Neural progenitor cell (in vitro differentiated cells): ENCODE data around the gene PARD3B.

Source experiments
- CTCF ChIP-seq: fragments of 200-600 bp; sonication (generic); IDR thresholded peaks from 2 replicates; pipeline ENCODE4 v1.5.1; 2017; ENCODE audit warnings: antibody characterized with exemption, mild to moderate bottlenecking
- EZH2 ChIP-seq: fragments of 200-600 bp; sonication (generic); IDR thresholded peaks from 2 replicates; pipeline ENCODE4 v1.6.1; 2017; ENCODE audit warnings: antibody characterized with exemption, mild to moderate bottlenecking, moderate library complexity
- EZH2phosphoT487 ChIP-seq: fragments of 200-600 bp; sonication (generic); IDR thresholded peaks from 2 replicates; pipeline ENCODE4 v1.6.1; 2017; ENCODE audit warnings: antibody characterized with exemption

DNA sequence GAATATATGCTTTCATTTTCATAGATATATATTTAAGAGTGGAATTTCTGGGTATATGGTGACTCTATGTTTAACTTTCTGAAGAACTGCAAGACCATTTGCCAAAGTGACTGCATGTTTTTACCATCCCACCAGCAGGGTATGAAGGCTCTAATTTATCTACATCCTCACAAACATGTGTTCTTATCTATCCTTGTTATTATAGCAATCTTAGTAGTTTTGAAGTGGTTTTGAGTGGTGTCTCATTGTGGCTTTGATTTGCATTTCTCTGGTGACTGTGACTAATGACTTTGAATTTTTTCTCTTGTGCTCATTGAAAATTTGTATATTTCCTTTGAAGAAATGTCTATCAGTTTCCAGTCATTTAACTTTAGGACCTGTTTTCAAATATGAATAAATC, 826.9 kb downstream of the PARD3B start:
- TF ChIP-seq CTCF, result no peak
- TF ChIP-seq EZH2, result no peak
- no peak for TF ChIP-seq EZH2phosphoT487
